ENCODE results near the gene LAMA4.

GRCh38 chr6:112247275-112247674, 7.1 kb downstream of the LAMA4 start:
- TF ChIP-seq CTCF (IDR thresholded peaks at IDR 0.05) (no peak), POLR2A (IDR thresholded peaks at IDR 0.05) (no peak)

Data from uterus (tissue), 2 donors.